Karpas-422 (cell line): ENCODE measurements around the gene RRP8. TPM values are rescaled to one million over a fixed set of nuclear protein-coding genes. Genes with fewer than 3 reads are reported as not detected.

Source experiments
- DNase-seq: peaks from one replicate; pipeline ENCODE4 v3.0.0-alpha.2; 2015
- H2AFZ ChIP-seq: fragments of 200-600 bp; sonication (generic); 2 replicates; pipeline ENCODE4 v1.6.1; 2014; ENCODE audit warnings: antibody characterized with exemption, low read length, mixed read lengths
- H3K27ac ChIP-seq: fragments of 200-600 bp; sonication (generic); 2 replicates; pipeline ENCODE4 v1.5.1; 2014; ENCODE audit warnings: mild to moderate bottlenecking, low read length, moderate library complexity
- H3K27me3 ChIP-seq: fragments of 200-600 bp; sonication (generic); 2 replicates; pipeline ENCODE4 v1.6.1; 2014; ENCODE audit warnings: low read length, mixed read lengths
- H3K36me3 ChIP-seq: fragments of 200-600 bp; sonication (generic); 2 replicates; pipeline ENCODE4 v1.6.1; 2014; ENCODE audit warnings: low read length, mixed read lengths; ENCODE audit not compliant: insufficient read depth
- H3K4me1 ChIP-seq: fragments of 200-600 bp; sonication (generic); 2 replicates; pipeline ENCODE4 v1.6.1; 2014; ENCODE audit warnings: mild to moderate bottlenecking, low read length, mixed read lengths
- H3K4me2 ChIP-seq: fragments of 200-600 bp; sonication (generic); 2 replicates; pipeline ENCODE4 v1.6.1; 2014; ENCODE audit warnings: low read length, low read depth, mild to moderate bottlenecking; ENCODE audit not compliant: poor library complexity, severe bottlenecking
- H3K4me3 ChIP-seq: fragments of 200-600 bp; sonication (generic); 2 replicates; pipeline ENCODE4 v1.5.1; 2014; ENCODE audit warnings: mild to moderate bottlenecking, antibody characterized with exemption, low read length, mixed read lengths
- H3K79me2 ChIP-seq: fragments of 200-600 bp; sonication (generic); 2 replicates; pipeline ENCODE4 v1.6.1; 2014; ENCODE audit warnings: mild to moderate bottlenecking, low read length, mixed read lengths
- H3K9ac ChIP-seq: fragments of 200-600 bp; sonication (generic); 2 replicates; pipeline ENCODE4 v1.6.0; 2014; ENCODE audit warnings: low read length
- H3K9me2 ChIP-seq: fragments of 200-600 bp; sonication (generic), shearing (Covaris generic); replicated peaks from 2 replicates; pipeline ENCODE4 v1.6.0; 2014; ENCODE audit warnings: mild to moderate bottlenecking, low read length, moderate library complexity; ENCODE audit not compliant: insufficient read depth
- H3K9me3 ChIP-seq: fragments of 300-700, 200-600 bp; sonication (generic); 2 replicates; pipeline ENCODE4 v1.6.1; 2014; ENCODE audit warnings: low read length, mixed read lengths
- H4K20me1 ChIP-seq: fragments of 200-600 bp; sonication (generic); 2 replicates; pipeline ENCODE4 v1.6.1; 2014; ENCODE audit warnings: mild to moderate bottlenecking, antibody characterized with exemption, low read length, low read depth; ENCODE audit not compliant: insufficient read depth
- total RNA-seq: library from RNA; depleted of rRNA; stranded (reverse); fragments of >200 nt; shearing (Covaris generic); gene quantifications from 2 replicates; pipeline ENCODE4 v1.2.3, GENCODE V29; 2014; ENCODE audit warnings: low replicate concordance

The RRP8 gene
- total RNA-seq, 1 experiment from 2014 or later: 10.8 TPM

DNA sequence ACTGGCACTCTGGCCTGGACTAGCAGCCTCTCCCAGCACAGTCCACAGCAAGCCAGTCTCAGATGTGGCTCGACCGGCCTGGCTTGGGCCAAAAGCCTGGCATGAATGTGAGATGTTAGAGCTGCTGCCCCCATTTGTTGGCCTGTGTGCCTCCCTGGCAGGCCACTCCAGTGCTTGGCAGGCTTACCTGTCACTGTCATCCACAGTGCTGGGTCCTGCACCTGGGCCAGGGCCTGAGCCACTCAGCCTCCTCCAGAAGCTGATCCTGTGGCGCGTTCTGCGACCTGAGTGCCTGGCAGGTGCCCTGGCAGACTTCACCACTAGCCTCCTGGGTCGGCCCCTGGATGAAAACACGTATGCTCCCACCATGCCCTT lies 36.1 kb downstream of the RRP8 start:
- Histone ChIP-seq H3K27ac (no peak overlapping the region), H3K9me3 (no peaks in the 10 kb centered on the region), H4K20me1 (no peaks in the 10 kb centered on the region), H3K79me2 (no peaks in the 10 kb centered on the region), H3K27me3 (no peaks in the 10 kb centered on the region), H3K9me2 (no peaks in the 10 kb centered on the region), H2AFZ (no peak overlapping the region), H3K4me1 (no peaks in the 10 kb centered on the region), H3K4me3 (no peak overlapping the region), H3K4me2 (no peak overlapping the region), H3K9ac (no peak overlapping the region), H3K36me3 (no peaks in the 10 kb centered on the region)
- no peak for DNase-seq

DNA sequence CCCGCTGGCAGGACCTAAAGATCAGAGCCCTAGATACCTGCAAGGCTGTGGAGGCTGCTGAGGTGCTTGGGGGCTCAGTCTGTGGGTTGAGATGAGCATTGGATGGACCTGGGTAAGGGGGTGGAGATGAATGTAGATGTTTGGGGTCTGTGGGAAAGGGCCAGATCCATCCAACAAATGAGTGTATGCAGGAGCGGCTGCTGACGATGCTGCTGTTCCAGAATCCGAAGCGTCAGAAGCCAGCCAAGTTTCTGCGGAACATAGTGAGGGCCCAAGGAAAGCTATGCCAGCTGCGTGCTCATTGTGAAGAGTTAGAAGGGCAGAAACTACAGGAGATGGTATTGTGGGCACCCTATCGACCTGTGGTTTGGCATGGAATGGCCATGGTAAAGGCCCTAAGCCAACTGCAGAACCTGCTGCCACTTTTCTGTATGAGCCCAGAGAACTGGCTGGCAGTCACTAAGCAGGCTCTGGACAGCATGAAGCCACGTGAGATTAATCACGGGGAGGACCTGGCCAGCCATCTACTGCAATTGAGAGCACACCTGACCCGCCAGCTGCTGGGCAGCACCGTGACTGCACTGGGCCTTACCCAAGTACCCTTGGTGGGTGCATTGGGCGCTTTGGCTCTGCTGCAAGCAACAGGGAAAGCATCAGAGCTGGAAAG lies 36.6 kb downstream of the RRP8 start:
- Histone ChIP-seq H3K4me1 (no peaks in the 10 kb centered on the region), H3K27me3 (no peaks in the 10 kb centered on the region), H3K9ac (no peak overlapping the region), H3K27ac (no peak overlapping the region), H4K20me1 (no peaks in the 10 kb centered on the region), H3K9me3 (no peaks in the 10 kb centered on the region), H3K9me2 (no peaks in the 10 kb centered on the region), H3K79me2 (no peaks in the 10 kb centered on the region), H2AFZ (no peak overlapping the region), H3K4me3 (no peak overlapping the region), H3K4me2 (no peak overlapping the region), H3K36me3 (no peaks in the 10 kb centered on the region)
- DNase-seq: no peak

DNA sequence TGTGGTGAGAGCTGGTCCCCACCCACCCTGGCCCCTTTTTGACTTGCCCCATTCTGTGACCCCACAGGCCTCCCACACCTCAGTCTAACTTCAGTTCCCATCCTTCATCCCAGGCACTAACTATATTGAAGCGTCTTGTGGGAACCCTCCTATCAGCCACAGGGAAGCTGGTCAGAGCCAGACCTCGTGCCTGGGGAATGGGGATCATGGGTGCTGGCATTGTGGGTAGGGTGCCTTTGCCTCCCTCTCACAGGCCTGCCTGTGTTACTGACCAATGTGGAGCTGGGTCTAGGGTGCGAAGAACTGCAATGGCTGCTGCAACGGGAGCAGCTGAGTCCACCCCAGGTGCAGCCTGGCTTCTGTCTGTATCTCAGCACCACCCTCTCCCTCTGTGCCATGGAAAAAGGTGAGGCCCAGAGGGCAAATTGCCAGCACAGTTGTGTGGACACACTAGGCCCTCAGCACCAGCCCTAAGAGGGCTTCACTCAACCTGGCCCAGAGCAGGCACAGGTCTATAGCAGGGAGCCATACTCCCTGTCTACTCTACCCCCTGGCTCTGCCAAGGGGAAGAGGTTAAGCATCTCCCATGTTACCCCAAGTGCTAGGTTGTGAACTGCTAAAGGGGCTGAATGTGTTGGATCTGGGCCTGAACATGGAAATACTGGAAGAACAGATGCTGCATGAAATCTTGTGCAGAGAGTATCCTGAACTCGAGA lies 37.3 kb downstream of the RRP8 start:
- DNase-seq: no peak
- H2AFZ ChIP-seq: no peak overlapping the region
- no peak overlapping the region for H3K4me3 ChIP-seq
- H3K4me1 ChIP-seq: no peaks in the 10 kb centered on the region
- H3K27me3 ChIP-seq: no peaks in the 10 kb centered on the region
- H3K9ac ChIP-seq: no peak overlapping the region
- H3K27ac ChIP-seq: no peak overlapping the region
- H3K36me3 ChIP-seq: no peaks in the 10 kb centered on the region
- H4K20me1 ChIP-seq: no peaks in the 10 kb centered on the region
- H3K9me3 ChIP-seq: no peaks in the 10 kb centered on the region
- H3K9me2 ChIP-seq: no peaks in the 10 kb centered on the region
- H3K4me2 ChIP-seq: no peak overlapping the region
- no peaks in the 10 kb centered on the region for H3K79me2 ChIP-seq

DNA sequence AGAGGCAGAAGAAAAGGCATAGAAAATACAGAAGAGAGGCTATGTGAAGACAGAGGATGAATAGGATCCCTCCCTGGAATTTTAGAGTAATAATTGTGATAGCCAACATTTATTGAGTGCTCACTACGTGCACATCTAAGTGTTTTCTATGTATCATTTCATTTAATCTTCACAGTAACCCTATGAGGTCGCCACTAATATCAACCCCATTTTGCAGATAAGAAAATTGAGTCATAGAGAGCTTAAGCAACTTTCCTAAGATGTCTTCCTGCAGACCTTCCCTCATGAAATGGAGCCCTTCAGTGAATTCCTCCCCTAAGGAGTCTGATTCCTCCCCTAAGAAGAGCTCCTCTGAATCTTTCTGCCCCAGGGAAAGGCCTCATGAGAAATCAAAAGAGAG lies 38.1 kb downstream of the RRP8 start:
- no peaks in the 10 kb centered on the region for H3K27me3 ChIP-seq
- H3K4me2 ChIP-seq: no peak overlapping the region
- H3K4me1 ChIP-seq: no peaks in the 10 kb centered on the region
- DNase-seq: no peak
- H3K36me3 ChIP-seq: no peaks in the 10 kb centered on the region
- H4K20me1 ChIP-seq: no peaks in the 10 kb centered on the region
- H3K9me3 ChIP-seq: no peaks in the 10 kb centered on the region
- no peaks in the 10 kb centered on the region for H3K9me2 ChIP-seq
- no peak overlapping the region for H3K27ac ChIP-seq
- H2AFZ ChIP-seq: no peak overlapping the region
- H3K4me3 ChIP-seq: no peak overlapping the region
- H3K9ac ChIP-seq: no peak overlapping the region
- H3K79me2 ChIP-seq: no peaks in the 10 kb centered on the region

DNA sequence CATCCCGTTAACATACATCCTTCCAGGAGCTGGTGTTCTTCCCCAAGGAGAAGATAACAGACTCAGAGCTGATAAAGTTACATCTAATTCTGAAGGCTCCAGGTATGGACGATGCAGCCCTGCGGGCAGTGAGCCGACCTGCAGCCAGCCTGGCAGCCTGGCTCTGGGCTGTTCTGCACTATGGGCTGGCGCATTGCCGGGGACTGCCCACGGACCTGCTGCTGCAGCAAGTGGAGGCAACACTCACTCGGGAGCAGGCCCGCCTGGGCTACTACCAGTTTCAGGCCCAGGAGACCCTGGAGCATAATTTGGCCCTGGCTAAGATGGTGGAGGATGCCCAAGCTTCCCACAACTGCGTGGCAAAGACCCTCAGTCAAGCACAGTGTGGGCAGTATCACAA lies 39.7 kb downstream of the RRP8 start:
- H3K9ac ChIP-seq: no peak overlapping the region
- no peak for DNase-seq
- no peaks in the 10 kb centered on the region for H3K9me2 ChIP-seq
- H4K20me1 ChIP-seq: no peaks in the 10 kb centered on the region
- H2AFZ ChIP-seq: no peak overlapping the region
- no peaks in the 10 kb centered on the region for H3K36me3 ChIP-seq
- no peak overlapping the region for H3K4me3 ChIP-seq
- H3K9me3 ChIP-seq: no peaks in the 10 kb centered on the region
- H3K4me1 ChIP-seq: no peaks in the 10 kb centered on the region
- H3K27me3 ChIP-seq: no peaks in the 10 kb centered on the region
- no peaks in the 10 kb centered on the region for H3K79me2 ChIP-seq
- H3K4me2 ChIP-seq: no peak overlapping the region
- H3K27ac ChIP-seq: no peak overlapping the region

DNA sequence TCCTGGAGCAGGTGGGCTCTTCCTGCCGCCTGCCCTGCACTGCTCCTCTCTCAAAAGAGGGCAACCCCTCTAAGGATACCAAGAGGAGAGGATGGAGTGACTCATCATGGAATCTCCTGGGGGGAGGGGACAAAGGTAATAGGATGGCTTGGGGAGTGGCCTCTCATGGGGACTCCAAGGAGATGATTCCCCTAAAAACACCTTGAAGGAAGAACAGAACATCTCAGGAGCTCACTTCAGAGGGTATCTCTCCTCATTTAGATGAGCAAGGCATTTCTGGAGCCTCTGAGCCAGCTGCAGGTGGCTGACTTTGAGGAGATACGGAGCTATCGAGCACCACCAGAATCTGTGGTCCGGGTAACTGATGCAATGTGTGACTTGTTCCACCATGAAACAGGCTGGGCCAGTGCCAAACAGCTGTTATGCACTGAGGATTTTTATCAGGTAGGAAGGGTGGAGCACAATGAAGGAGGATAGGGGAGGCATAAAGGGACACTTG lies 40.2 kb downstream of the RRP8 start:
- Histone ChIP-seq H3K9ac (no peak overlapping the region), H3K79me2 (no peaks in the 10 kb centered on the region), H3K4me3 (no peak overlapping the region), H4K20me1 (no peaks in the 10 kb centered on the region), H3K36me3 (no peaks in the 10 kb centered on the region), H3K27ac (no peak overlapping the region), H3K9me2 (no peaks in the 10 kb centered on the region), H3K27me3 (no peaks in the 10 kb centered on the region), H3K9me3 (no peaks in the 10 kb centered on the region), H3K4me1 (no peaks in the 10 kb centered on the region), H2AFZ (no peak overlapping the region), H3K4me2 (no peak overlapping the region)
- no peak for DNase-seq

DNA sequence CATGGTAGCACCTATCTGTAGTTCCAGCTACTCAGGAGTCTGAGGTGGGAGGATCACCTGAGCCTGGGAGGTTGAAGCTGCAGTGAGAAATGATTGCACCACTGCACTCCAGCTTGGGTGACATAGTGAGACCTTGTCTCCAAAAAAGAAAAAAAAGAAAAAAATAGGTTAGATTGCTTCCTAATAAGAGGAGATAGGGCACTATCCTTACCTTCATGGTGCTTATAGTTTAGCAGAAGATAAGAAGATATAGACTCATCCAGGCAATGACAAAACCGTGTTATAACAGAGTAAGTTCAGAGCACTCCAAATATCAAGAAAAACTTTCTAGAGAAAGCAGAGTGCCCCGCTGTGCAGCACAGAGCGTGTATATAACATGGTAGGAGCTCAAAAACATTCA lies 42.1 kb downstream of the RRP8 start:
- no peak overlapping the region for H3K4me2 ChIP-seq
- no peak overlapping the region for H3K9ac ChIP-seq

DNA sequence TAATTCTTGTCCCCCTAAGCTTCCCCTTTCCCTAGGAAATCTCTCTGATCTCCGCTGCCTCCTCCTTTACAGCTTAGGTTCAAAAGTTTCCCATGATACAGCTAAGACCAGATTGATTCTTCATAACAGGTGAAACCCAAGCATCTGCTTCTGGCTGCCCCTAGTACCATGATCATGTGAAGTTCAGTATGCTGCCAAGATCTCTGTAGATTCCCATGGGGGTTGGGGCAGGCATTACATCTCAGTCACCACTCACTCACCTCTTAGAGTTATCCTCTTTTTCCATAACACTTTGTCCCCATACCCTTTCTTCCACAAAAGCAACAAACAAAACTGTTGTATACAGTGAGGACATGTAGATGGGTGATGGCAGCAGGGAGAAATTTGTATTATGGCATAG lies 44.0 kb downstream of the RRP8 start:
- Histone ChIP-seq H3K9me2 (no peaks in the 10 kb centered on the region), H3K4me2 (no peak overlapping the region), H3K36me3 (no peaks in the 10 kb centered on the region), H3K27me3 (no peaks in the 10 kb centered on the region), H3K4me3 (no peak overlapping the region), H3K9me3 (no peaks in the 10 kb centered on the region), H3K79me2 (no peaks in the 10 kb centered on the region), H2AFZ (no peak overlapping the region), H3K9ac (no peak overlapping the region), H4K20me1 (no peaks in the 10 kb centered on the region), H3K4me1 (no peaks in the 10 kb centered on the region), H3K27ac (no peak overlapping the region)
- DNase-seq: no peak

More for the DNA sequence above, 42.1 kb downstream of the RRP8 start:
- Histone ChIP-seq H3K27ac (no peak overlapping the region), H3K9me2 (no peaks in the 10 kb centered on the region), H3K36me3 (no peaks in the 10 kb centered on the region), H3K9me3 (no peaks in the 10 kb centered on the region), H4K20me1 (no peaks in the 10 kb centered on the region), H3K27me3 (no peaks in the 10 kb centered on the region), H3K79me2 (no peaks in the 10 kb centered on the region), H3K4me1 (no peaks in the 10 kb centered on the region), H2AFZ (no peak overlapping the region), H3K4me3 (no peak overlapping the region)
- no peak for DNase-seq
